MG63 (cell line): Measurements from ENCODE around the gene KLK7. TPM values are rescaled to one million over a fixed set of nuclear protein-coding genes. Genes with fewer than 3 reads are reported as not detected.
A peak's percentile ranks its signal among the peaks of the same experiment; 100 is the strongest.

ENCODE experiments used
- DNase-seq: peaks from one replicate; pipeline ENCODE4 v3.0.0-alpha.2; 2020
- H3K27me3 ChIP-seq: fragments of 250-450 bp; sonication (Bioruptor Pico); 2 replicates; pipeline ENCODE4 v1.5.1; 2020; ENCODE audit warnings: mild to moderate bottlenecking, moderate library complexity
- H3K36me3 ChIP-seq: fragments of 250-450 bp; sonication (Bioruptor Pico); 2 replicates; pipeline ENCODE4 v1.5.1; 2020; ENCODE audit warnings: mild to moderate bottlenecking, moderate library complexity
- H3K4me3 ChIP-seq: fragments of 250-450 bp; sonication (Bioruptor Pico); 2 replicates; pipeline ENCODE4 v1.5.1; 2020; ENCODE audit warnings: mild to moderate bottlenecking, moderate library complexity
- H3K9me3 ChIP-seq: fragments of 250-450 bp; sonication (Bioruptor Pico); 2 replicates; pipeline ENCODE4 v1.5.1; 2020; ENCODE audit warnings: mild to moderate bottlenecking, moderate library complexity
- total RNA-seq: library from RNA; depleted of rRNA; stranded (reverse); fragments of >200 nt; shearing (Covaris generic); gene quantifications from 2 replicates; pipeline ENCODE4 v1.2.3, GENCODE V29; 2014; ENCODE audit warnings: low replicate concordance; rRNA removed

The KLK7 gene
- total RNA-seq = 17.9 and 31.4 TPM in 2 replicates

GRCh38 chr19:50983625-50984292 lies at the start of gene KLK7:
TSS of gene KLK7 (minus strand) at chr19:50983917. CDS start at chr19:50982399, 1,518 bp downstream.
- Histone ChIP-seq H3K27me3 (peaks cover 23% of the 10 kb centered on the region), H3K36me3 (no peaks in the 10 kb centered on the region), H3K9me3 (peaks cover 2% of the 10 kb centered on the region; the same call in 1 of the 2 replicates), H3K4me3 (peak within 1 kb of the TSS; percentile 21)
- DNase-seq = peak; percentile 62

GRCh38 chr19:51031880-51032225 lies 48.1 kb upstream of the KLK7 start:
- Histone ChIP-seq H3K9me3 (no peaks in the 10 kb centered on the region), H3K36me3 (no peaks in the 10 kb centered on the region), H3K27me3 (peaks cover 6% of the 10 kb centered on the region; the same call in 1 of the 2 replicates), H3K4me3 (no peak overlapping the region)
- DNase-seq = no peak

GRCh38 chr19:51031220-51031879 lies 47.6 kb upstream of the KLK7 start:
- Histone ChIP-seq H3K4me3 (no peak overlapping the region), H3K36me3 (no peaks in the 10 kb centered on the region), H3K27me3 (0 out of 2 replicates have a peak, but pooled peaks cover 4% of the 10 kb centered on the region), H3K9me3 (no peaks in the 10 kb centered on the region)
- DNase-seq = no peak

- Histone ChIP-seq H3K4me3 (no peak overlapping the region), H3K36me3 (no peaks in the 10 kb centered on the region), H3K9me3 (no peaks in the 10 kb centered on the region), H3K27me3 (0 out of 2 replicates have a peak, but pooled peaks cover 4% of the 10 kb centered on the region)
- DNase-seq = no peak
These were observed 46.9 kb upstream of the KLK7 start for GRCh38 chr19:51030631-51031030.

- H3K9me3 ChIP-seq = no peaks in the 10 kb centered on the region
- no peak overlapping the region for H3K4me3 ChIP-seq
- H3K27me3 ChIP-seq = peaks cover 3% of the 10 kb centered on the region; the same call in 1 of the 2 replicates
- no peaks in the 10 kb centered on the region for H3K36me3 ChIP-seq
- DNase-seq = no peak
These were observed 46.0 kb upstream of the KLK7 start for GRCh38 chr19:51029718-51030117.

GRCh38 chr19:51027873-51028272 lies 44.2 kb upstream of the KLK7 start:
- Histone ChIP-seq H3K9me3 (no peaks in the 10 kb centered on the region), H3K27me3 (peaks cover 17% of the 10 kb centered on the region), H3K36me3 (no peaks in the 10 kb centered on the region), H3K4me3 (no peak overlapping the region)
- no peak for DNase-seq

GRCh38 chr19:51027126-51027806 lies 43.5 kb upstream of the KLK7 start:
- Histone ChIP-seq H3K4me3 (no peak overlapping the region), H3K27me3 (peaks cover 23% of the 10 kb centered on the region), H3K9me3 (no peaks in the 10 kb centered on the region), H3K36me3 (no peaks in the 10 kb centered on the region)
- DNase-seq = no peak

- DNase-seq = no peak
- no peaks in the 10 kb centered on the region for H3K36me3 ChIP-seq
- H3K27me3 ChIP-seq = peaks cover 28% of the 10 kb centered on the region
- no peak within 1 kb of the TSS for H3K4me3 ChIP-seq
- no peaks in the 10 kb centered on the region for H3K9me3 ChIP-seq
These were observed 42.8 kb upstream of the KLK7 start, which contains the start of gene KLK11 for GRCh38 chr19:51026554-51026831. TSS of gene KLK11 (minus strand) at chr19:51026616. CDS start at chr19:51025631, 985 bp downstream.

GRCh38 chr19:51025809-51026553 lies 42.3 kb upstream of the KLK7 start:
- Histone ChIP-seq H3K36me3 (no peaks in the 10 kb centered on the region), H3K27me3 (peaks cover 28% of the 10 kb centered on the region), H3K4me3 (no peak overlapping the region), H3K9me3 (no peaks in the 10 kb centered on the region)
- no peak for DNase-seq

GRCh38 chr19:51025401-51025800 lies 41.7 kb upstream of the KLK7 start:
- Histone ChIP-seq H3K9me3 (no peaks in the 10 kb centered on the region), H3K27me3 (peaks cover 28% of the 10 kb centered on the region), H3K4me3 (no peak overlapping the region), H3K36me3 (no peaks in the 10 kb centered on the region)
- no peak for DNase-seq

- no peaks in the 10 kb centered on the region for H3K9me3 ChIP-seq
- no peaks in the 10 kb centered on the region for H3K36me3 ChIP-seq
- H3K4me3 ChIP-seq = no peak overlapping the region
- no peak for DNase-seq
- H3K27me3 ChIP-seq = peaks cover 28% of the 10 kb centered on the region
These were observed 41.2 kb upstream of the KLK7 start for GRCh38 chr19:51024924-51025323.

GRCh38 chr19:51023946-51024345 lies 40.2 kb upstream of the KLK7 start:
- Histone ChIP-seq H3K36me3 (no peaks in the 10 kb centered on the region), H3K4me3 (no peak overlapping the region), H3K9me3 (no peaks in the 10 kb centered on the region), H3K27me3 (peaks cover 32% of the 10 kb centered on the region)
- no peak for DNase-seq

GRCh38 chr19:51022526-51022925 lies 38.8 kb upstream of the KLK7 start:
- peaks cover 42% of the 10 kb centered on the region for H3K27me3 ChIP-seq
- no peaks in the 10 kb centered on the region; the same call in 1 of the 2 replicates for H3K9me3 ChIP-seq
- H3K36me3 ChIP-seq = no peaks in the 10 kb centered on the region
- no peak overlapping the region for H3K4me3 ChIP-seq
- DNase-seq = no peak

GRCh38 chr19:51020988-51021651 lies 37.4 kb upstream of the KLK7 start:
- DNase-seq = peak; percentile 26
- Histone ChIP-seq H3K9me3 (no peaks in the 10 kb centered on the region; the same call in 1 of the 2 replicates), H3K4me3 (no peak overlapping the region), H3K36me3 (no peaks in the 10 kb centered on the region), H3K27me3 (peaks cover 48% of the 10 kb centered on the region)

GRCh38 chr19:51019544-51019925 lies 35.8 kb upstream of the KLK7 start, which contains the start of gene KLK10:
TSS of gene KLK10 (minus strand) at chr19:51019709. CDS start at chr19:51019130, 579 bp downstream.
- no peaks in the 10 kb centered on the region; the same call in 1 of the 2 replicates for H3K9me3 ChIP-seq
- peaks cover 43% of the 10 kb centered on the region for H3K27me3 ChIP-seq
- DNase-seq = peak; percentile 36
- peak within 1 kb of the TSS; percentile 10 for H3K4me3 ChIP-seq
- no peaks in the 10 kb centered on the region for H3K36me3 ChIP-seq
